ENCODE results near the gene TMEM30B.

The TMEM30B gene

GRCh38 chr14:61297581-61297980, 16.4 kb upstream of the TMEM30B start:
- DNase-seq, result no peak

DNA sequence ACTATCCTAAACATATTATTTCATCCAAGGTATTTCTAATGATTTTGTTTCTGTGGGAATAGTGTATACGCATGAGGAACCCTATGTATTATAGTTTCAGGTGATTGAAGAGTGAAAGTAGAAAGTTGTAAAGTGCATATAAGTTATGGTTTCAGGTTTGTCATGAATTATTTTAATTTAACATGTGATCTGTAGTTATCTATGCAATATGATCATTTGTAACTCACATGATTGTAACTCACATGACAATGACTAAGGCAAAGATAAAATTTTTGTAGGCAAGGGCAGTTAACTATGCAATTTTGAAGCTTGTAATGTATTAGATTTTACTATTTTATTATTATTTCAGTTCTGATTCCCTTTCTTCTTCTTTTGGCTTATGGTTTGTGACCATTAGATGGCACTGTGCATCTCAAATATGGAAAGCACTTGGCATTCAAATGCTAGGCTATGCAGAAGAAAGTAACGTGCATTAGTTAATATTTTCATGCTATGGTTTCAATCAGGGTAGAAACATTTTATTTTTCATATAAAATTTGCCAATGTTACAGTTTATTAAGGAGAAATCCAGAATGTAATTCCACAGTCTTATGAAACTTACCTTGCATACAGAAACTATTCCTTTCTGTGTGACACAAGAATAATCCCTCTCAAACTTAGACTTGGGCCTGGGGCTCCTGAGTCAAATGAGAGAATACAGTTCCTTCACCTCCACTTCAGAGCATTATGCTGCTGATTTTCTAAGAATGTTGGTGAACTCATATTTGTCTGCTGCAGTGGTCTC, 15.8 kb upstream of the TMEM30B start:
- no peak for DNase-seq

GRCh38 chr14:61296151-61296550, 15.0 kb upstream of the TMEM30B start:
- no peak for DNase-seq

DNA sequence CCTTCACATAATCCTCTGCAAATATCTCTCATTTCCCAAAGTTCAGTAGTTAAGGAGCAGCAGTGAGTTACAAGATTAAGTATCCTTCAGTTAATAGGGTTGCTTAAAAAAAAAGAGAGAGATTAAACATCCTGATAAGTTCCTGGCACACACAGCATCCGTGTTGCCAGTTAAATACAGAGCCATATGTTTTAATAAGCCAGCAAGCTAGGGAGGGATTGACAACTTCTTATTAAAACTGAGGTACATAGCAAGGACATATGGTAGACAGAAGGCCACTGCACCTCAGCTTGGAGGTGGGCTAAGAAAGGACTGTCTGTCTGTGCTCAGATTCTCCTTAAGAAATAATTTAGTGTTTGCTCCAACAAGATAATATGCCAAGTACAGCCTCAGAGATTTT, 9.6 kb upstream of the TMEM30B start:
- no peak for DNase-seq

- no peak for DNase-seq
These were observed 7.6 kb upstream of the TMEM30B start for GRCh38 chr14:61288720-61289119.

DNA sequence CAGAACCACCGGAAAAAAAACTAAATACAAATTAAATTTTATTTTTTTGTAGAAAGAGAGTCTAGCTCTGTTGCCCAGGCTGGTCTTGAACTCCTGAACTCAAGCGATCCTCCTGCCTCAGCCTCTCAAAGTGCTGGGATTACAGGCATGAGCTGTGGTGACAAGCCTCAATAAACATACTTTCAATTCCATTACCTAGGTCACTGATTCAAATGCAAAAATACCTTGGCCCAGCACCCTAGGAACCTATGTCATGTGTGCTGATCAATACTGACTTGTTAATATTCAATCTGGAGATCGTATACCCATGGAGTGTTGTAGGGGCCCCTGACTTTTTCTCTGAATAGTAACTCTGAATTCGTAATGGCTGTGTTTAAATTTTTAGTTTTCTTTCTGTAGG, 7.1 kb upstream of the TMEM30B start:
- no peak for DNase-seq

DNA sequence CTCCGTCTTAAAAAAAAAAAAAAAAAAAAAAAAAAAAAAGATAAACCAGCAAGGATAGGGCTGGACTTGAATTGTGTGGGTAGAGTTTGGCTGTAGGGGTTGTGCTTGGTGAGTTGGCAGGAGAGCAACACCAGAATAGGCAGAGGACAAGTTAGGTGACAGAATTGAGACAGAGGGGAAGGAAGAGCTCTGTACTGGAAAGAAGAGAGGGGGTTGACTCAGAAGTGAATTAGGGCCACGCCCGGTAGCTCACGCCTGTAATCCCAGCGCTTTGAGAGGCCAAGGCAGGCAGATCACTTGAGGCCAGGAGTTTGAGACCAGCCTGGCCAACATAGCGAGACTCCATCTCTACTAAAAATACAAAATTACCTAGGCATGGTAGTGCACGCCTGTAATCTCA, 6.1 kb upstream of the TMEM30B start:
- DNase-seq, result no peak

GRCh38 chr14:61285364-61285763, 4.2 kb upstream of the TMEM30B start:
- no peak for DNase-seq

- no peak for DNase-seq
These were observed 2.9 kb upstream of the TMEM30B start for GRCh38 chr14:61284001-61284400.

GRCh38 chr14:61282746-61283145, 1.6 kb upstream of the TMEM30B start:
- no peak for DNase-seq

- no peak for DNase-seq
These were observed 774 bp upstream of the TMEM30B start for GRCh38 chr14:61281948-61282275.

DNA sequence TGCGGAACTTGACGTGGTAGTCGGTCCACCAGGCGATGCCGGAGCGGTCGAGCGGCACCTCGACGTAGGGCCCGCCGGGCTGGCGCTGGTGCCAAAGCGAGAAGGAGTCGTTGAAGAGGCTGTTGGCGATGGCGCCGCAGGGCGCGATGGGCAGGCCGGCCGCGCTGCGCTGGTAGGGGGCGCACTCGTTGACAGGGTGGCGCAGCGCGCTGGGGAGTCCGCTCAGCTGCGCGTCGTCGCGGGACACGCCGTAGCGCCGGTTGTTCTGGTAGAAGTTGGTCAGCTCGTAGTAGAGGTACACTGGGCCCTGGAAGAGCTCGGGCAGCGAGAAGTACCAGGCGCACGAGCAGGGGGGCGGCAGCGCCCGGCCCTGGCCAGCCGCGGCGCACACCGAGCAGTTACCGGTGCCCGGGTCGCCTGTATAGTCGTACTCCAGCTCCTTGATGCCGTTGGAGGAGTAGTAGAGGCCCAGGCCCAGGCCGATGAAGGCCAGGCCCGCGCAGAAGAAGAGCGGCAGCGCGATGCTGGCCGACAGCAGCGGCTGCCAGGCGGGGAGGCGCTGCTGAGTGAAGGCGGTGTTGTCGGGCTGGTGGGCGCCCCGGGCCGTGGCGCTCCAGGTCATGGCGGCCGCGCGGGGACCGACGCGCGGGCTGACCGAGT, 482 bp downstream of the TMEM30B start:
- DNase-seq, result no peak

DNA sequence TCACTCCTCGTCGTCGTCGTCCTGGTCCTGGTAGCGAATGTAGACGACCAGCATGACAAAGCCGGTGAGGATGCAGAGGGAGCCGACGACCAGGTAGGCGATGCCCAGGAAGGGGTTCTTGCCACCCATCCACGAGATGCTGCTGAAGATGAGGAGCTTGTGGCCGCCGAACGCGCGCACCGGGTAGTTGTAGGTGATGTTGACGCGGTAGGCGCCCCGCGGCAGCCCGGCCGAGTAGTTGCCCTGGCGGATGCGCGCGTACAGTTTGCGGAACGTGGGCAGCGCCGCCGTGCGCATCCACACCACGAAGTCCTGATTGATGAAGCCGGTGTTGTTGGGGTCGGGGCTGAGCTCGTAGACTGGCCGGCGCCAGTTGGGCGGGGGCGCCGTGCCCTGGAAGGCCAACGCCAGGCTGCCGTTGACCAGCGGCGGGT, 1.0 kb downstream of the TMEM30B start:
- no peak for DNase-seq

DNA sequence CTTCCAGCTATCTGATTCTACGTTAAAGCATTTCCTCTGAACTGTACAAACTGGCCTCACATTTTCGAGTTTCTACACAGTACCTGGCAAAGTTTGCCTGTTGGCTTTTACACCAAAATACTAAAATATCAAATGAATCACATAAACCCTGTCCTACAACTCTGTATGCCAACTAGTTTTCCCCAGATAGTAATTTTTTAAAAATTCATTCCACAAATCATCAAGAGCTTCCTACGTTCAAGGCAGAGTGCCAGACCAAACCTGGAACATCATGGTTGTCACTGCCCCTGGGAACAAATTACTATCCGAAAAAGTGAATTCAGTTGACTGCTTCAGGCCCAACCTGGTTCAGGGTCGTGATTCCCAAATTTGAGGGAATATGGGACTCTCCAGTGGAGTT, 2.1 kb downstream of the TMEM30B start:
- no peak for DNase-seq

GRCh38 chr14:61277784-61278183, 3.4 kb downstream of the TMEM30B start:
- no peak for DNase-seq

DNA sequence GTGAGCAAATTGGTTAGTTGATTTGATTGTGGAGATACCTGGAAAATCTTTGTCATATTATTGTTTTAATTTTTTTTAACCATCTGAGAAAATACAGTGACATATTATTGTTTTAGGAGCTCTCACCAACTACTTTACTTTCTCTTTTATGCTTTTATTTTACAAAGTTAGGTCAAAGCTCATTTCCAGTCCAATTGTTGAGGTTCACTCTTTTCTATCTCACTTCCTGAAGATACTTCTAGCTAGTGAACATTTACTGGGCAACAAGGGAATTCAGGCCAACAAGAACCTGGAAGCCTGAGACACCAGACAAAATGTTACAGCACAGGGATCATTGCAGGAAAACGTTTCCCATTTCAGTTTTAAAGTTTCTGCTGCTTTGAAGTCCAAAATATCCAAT, 3.9 kb downstream of the TMEM30B start:
- no peak for DNase-seq

DNA sequence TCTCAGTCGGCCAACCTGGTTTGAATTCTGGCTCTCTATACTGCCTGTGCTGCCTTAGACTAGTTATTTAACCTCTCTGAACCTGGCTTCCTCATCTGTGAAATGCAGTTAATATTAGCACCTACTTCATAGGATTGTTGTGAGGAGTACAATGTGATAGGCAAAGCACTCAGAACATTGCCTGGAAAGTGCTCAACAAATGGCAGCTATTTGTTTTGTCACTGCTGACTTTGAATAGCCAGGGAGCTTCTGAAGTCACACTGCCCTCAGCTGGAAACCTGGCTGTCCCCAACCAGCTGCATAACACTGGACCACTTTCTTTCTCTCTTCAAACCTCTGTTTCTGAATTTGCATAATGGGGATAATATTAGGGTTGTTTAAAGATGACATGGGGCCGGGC, 9.6 kb downstream of the TMEM30B start:
- no peak for DNase-seq

DNA sequence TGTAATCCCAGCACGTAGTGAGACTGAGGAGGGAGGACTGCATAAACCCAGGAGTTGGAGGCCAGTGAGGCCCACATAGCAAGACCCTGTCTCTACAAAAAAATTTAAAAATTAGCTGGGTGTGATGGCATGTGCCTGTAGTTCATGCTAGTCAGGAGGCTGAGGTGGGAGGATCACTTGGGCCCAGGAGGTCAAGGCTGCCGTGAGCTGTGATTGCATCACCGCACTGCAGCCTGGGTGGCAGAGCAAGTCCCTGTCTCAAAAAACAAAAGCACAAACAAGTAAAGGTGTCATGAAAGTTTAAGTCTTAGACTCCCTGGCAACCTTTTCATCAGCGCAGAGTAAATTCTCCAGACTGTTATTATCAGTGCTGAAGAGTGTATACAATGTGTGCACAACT, 10.4 kb downstream of the TMEM30B start:
- no peak for DNase-seq

GRCh38 chr14:61269321-61270083, 11.6 kb downstream of the TMEM30B start:
- peak; percentile 63 for DNase-seq

DNA sequence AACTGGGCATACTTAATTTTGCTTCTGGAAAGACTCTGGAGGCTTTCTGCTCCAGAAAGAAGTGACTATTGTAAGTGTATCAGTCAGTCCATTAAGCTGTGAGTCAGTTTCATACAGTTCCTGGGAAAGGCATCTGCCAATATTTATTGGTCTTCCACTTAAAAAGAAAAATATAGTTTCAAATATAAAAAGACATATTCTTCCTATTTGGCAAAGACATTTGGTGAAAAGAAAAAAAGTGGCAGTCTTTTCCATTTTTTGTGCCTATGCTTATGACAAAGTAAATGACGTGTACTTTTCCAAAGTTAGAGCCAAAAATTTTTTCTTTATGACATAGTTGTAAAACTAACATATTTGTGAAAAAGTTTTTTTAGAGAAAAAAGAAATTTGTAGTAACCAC, 12.3 kb downstream of the TMEM30B start:
- no peak for DNase-seq

DNA sequence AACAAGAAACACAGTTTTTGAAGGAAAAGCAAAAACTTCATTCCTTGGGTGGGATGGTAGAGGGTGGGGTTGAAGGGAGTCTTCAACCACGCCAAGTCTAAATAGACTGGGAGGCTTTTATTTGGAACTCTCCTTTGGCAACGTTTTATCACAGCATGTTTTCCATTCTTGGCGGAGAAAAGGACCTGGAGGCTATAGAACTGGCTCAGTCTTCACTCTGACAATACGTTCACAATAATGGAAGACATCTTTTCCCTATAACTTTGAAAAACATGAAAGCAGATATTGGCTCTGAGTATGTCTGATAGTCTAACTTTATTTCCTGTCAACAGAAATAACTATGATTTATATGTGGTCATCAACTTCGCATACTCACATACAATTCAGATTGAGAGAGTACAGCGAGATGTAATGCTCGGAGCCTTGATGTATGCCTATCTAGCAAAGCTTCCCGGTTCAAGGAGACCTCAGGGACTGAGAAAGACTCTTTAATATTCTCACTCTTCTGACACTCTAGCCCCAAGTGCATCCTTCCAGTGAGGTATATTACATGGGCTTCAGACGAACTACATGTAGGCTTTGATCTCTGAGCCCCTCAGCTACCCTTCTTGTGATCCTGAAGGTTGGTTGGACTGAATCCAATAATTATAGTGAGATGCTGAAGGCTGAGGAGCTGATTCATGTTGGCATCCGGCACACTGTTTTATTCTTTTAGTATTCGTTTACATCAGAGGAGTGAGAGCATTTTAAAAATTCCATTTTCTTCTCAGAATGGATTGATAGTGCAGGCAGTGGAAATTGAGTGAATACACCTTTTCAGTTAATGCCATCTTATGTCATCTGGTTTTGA, 14.0 kb downstream of the TMEM30B start:
- DNase-seq, result no peak

DNA sequence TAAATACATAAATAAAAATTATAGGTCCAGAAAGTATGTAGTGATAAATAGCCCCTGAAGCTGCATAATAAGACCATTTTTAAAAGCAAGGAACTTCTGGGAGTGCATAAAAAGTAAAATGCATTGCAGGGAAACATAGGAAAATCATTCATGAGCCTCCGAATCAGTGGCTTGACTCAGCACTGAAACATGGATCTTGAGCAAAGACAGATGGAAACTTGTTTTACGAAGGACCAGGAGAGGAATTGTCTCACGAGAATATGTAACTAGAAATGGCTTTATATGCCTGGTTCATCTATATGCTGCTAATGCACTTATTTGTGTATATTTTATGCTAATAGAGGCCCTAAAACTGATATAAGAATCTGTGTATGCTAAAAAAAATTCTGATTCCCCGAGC, 14.7 kb downstream of the TMEM30B start:
- no peak for DNase-seq

- no peak for DNase-seq
These were observed 16.5 kb downstream of the TMEM30B start for GRCh38 chr14:61264651-61265050.

All from SHP77 treated with DMSO at 0.1 percent for 48 hours (cell line).